ENCODE measurements around the gene ADCY5.
A peak's percentile ranks its signal among the peaks of the same experiment; 100 is the strongest.

ADCY5 gene

DNA sequence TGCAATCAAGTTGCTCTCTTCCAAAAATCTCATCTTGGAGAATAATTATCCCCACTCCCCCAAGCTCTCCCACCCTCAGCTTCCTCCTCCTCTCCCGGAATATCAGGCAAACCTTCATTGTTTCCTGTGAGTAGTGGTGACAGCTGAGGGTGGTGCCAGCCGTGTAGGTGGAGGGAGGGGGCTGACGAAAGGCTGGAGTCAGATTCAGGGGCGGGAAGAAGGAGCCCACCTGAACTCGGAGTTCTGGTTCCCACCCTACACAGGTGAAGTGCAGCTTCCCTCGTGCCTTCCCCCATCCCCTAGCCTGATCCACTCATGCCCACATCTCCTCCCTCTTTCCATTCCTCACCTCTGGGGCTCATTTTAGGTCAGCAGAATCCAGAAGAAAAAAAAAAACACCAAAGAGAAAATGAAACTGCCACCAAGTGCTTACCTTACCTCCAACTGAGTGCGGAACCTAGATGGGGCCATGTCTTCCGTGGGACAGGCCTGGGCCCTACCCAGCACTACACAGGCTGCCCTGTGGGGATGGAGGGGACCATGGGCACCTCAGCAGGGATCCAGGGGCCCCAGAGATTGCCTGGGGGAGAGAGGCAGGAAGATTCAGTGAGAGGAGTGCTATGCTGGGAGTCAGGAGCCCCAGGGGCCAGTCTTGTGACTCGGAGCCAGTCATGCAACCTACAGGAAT lies 81.3 kb downstream of the ADCY5 start:
- no peak for DNase-seq (ENCODE audit: low read depth)

- no peak for DNase-seq (ENCODE audit: low read depth)
Observed at GRCh38 chr3:123365450-123366143, 83.3 kb downstream of the ADCY5 start.

GRCh38 chr3:123361071-123361470 lies 87.8 kb downstream of the ADCY5 start:
- no peak for DNase-seq (ENCODE audit: low read depth)

DNA sequence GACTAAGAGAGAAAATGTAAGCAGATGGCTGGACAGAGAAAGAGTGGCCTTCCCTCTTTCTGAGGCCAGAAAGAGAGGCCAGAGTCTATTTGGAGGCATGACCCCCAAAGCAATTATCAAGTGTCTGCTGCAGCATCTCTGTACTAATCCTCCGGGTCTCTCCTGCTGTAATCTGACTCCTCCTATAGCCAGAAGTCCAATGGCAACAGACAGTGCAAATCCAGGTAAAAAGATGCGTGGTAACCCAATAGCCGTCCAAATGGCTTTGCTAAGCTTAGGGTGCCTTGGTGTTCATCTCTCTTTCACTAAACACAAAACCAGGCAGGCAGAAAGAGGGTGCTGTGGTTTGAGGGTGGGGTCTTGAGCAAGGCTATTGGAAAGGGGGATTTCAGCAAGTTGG lies 91.6 kb downstream of the ADCY5 start:
- DNase-seq (ENCODE audit: low read depth) = no peak

GRCh38 chr3:123353850-123354233 lies 95.0 kb downstream of the ADCY5 start:
- DNase-seq (ENCODE audit: low read depth) = peak; percentile 10

DNA sequence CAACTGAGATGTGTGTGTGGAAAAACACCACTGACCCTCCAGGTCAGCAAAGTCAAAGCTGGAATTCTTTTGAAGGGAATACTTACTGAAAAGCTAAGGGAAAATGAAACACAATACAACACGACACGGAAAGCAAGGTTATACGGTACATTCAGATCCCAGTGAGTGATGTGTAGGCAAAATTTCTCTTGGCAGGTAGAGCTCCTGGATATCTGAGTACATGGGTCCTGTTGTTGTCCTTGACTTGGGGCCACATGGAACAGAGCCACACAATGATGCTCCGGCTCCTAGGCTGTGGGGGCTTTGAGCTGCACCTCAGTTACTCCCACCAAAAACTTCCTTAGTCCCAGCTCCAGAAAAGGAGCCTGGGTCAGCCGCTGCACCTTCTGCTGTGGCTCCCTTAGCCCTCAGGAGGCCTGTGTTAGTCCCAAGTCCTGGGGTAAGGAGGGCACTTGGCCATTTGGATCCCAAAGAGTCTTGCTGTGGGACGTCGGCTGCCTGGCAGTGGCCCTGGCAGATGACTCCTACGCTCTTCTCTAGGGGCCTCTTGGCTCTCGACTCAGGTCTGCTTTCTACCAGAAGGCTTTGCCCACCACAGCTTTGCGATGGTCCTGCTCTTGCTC lies 95.6 kb downstream of the ADCY5 start:
- no peak for DNase-seq (ENCODE audit: low read depth)

- DNase-seq (ENCODE audit: low read depth) = no peak
Observed at GRCh38 chr3:123352134-123352554, 96.7 kb downstream of the ADCY5 start.

DNA sequence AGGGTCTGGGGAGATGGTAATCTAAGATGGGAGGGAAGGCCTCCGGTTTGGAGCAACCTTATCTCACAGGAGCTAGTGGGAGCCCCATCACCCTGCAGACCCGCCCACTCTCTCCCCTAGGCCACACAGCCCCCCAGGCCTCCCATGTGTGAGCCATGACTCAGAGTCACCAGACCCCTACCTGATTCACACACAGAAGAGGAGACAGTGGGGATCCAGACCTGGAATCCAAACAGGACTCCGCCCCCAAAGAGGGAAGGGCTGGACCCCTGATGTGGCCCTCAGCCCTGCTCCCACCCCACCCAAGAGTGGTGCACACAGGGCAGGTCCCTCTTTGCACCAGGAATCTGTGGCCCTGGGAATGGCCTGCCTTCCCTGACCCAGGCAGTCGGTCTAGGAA lies 97.4 kb downstream of the ADCY5 start:
- no peak for DNase-seq (ENCODE audit: low read depth)

GRCh38 chr3:123350971-123351370 lies 97.9 kb downstream of the ADCY5 start:
- no peak for DNase-seq (ENCODE audit: low read depth)

DNA sequence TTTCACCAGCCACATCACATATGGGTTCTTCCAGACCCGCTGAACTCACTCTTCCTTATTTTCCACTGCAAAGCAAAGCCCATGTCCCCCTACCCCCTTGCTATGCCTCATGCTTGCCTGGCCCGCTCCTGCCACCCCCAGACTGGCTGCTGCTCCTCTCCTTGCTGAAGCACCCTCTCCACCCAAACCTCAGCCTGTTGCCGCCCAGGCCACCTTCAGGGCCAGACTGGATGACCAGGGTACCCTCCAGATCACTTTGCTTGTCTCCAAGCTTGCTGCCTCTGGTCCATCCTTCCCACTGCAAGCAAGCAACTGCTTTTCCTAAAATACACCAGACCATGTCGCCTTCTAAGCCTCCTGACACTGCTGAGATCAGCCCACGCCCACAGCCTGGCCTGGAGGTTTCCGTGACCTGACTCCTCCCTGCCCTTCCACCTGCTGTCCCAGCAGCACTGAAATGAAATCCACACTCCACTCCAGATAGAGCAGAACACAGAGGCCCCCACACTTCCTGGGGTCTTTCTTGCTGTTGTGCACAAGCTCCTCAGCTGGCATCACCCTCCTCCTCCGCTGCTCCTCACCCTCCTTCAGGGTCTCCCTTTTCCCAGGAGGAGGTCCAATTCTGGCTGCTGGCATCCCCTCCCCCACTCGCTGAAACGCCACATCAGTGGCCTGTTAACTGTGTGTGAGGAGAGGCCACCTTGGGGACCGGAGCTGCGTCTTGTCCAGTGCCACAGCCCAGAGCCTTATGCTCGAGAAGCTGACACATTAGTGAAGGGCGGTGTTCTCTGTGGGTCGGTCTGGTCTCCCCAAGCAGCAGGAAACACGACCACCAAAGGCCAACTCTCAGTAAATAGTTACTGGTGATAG lies 99.1 kb downstream of the ADCY5 start:
- DNase-seq (ENCODE audit: low read depth) = no peak

GRCh38 chr3:123349201-123349535 lies 99.7 kb downstream of the ADCY5 start:
- no peak for DNase-seq (ENCODE audit: low read depth)

DNA sequence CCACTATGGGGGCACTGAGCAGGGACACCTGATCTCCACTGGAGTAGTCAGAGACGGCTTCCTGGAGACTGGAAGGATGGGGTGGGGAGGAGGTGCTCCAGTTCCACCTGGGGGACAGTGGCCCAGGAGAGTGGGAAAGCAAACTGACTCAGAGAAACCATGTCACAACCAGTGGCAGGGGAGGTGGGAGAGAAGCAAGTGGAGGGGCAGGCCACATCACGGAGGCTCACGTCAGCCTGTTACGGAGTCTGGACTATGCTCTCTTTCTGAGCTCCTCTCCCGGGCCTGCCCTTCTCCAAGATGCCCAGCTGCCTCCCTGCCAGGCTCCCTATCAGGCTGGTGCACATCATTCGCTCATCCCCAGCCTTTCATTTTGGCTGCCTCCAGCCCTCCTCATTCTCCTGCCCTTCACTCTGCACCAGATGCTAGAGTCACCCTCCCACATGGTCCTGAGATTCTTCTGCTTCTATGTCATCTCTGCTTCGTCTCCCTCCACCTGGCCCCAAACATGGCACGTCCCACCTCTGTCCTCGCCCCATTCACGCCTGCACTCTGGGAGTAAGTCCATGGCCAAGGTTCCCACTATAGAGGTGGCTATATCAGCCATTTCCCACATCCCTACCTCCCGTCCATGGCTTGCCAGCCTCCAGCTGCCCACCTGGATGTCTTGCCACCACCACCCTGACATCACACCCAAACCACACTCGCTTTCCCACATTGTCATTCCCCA lies 100.3 kb downstream of the ADCY5 start:
- no peak for DNase-seq (ENCODE audit: low read depth)

GRCh38 chr3:123347691-123348264 lies 101.1 kb downstream of the ADCY5 start:
- DNase-seq (ENCODE audit: low read depth) = no peak

DNA sequence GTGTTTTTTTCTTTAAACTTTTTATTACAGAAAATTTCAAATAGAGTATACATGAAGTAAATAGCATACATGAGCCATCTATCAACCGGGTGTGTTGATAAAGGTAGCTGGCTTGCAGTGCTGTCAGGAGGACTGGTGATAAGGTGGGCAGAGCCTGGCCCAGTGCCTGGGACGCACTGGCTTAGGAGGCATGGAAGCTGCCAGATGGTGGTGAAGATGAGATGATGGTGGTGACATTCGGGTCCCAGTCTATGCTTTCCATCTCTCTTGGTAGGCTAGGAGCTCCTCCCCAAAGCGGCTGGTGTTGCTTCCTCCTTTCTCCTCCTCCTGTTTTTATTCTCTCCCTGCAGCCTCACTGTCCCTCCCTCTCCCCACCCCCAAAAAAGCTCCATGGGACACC lies 101.7 kb downstream of the ADCY5 start:
- no peak for DNase-seq (ENCODE audit: low read depth)

GRCh38 chr3:123346021-123346420 lies 102.9 kb downstream of the ADCY5 start:
- DNase-seq (ENCODE audit: low read depth) = no peak

DNA sequence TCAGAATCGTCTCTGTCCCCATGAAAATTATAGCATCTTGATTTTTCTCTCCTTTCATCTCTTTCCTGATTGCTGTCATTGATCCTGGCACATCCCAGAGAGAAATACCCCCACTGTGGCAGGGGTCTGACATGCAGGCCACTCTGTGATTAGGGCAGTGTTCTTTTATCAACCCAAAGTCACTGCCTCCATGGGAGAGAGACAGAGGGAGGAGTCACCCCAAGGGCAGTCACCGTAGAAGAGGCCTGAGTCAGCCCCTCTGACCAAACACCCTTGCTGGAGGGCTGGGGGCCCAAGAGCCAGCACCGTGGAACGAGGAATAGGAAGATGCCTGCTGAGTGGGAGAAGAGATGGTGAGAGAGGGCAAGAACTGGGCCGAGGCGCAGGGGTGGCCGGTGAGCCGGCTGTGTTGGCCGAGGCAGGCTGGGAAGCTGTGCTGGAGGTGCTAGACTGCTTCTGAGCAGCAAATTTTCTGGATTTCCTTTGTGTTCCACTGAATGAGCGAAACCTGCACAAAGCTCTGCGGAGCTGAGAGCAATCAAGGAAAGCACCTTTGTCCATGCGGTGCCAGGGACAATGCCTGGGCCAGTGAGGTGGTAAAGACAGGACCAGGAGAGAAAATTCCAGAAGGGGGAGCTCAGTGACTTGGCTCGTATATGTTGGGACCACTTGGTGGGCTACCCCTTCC lies 103.8 kb downstream of the ADCY5 start:
- no peak for DNase-seq (ENCODE audit: low read depth)

- DNase-seq (ENCODE audit: low read depth) = peak; percentile 30
Observed at GRCh38 chr3:123344175-123344906, 104.5 kb downstream of the ADCY5 start.

GRCh38 chr3:123343296-123344174 lies 105.4 kb downstream of the ADCY5 start:
- DNase-seq (ENCODE audit: low read depth) = no peak

GRCh38 chr3:123342631-123343080 lies 106.2 kb downstream of the ADCY5 start:
- DNase-seq (ENCODE audit: low read depth) = no peak
